ENCODE results near the gene ANKRD12.

DNA sequence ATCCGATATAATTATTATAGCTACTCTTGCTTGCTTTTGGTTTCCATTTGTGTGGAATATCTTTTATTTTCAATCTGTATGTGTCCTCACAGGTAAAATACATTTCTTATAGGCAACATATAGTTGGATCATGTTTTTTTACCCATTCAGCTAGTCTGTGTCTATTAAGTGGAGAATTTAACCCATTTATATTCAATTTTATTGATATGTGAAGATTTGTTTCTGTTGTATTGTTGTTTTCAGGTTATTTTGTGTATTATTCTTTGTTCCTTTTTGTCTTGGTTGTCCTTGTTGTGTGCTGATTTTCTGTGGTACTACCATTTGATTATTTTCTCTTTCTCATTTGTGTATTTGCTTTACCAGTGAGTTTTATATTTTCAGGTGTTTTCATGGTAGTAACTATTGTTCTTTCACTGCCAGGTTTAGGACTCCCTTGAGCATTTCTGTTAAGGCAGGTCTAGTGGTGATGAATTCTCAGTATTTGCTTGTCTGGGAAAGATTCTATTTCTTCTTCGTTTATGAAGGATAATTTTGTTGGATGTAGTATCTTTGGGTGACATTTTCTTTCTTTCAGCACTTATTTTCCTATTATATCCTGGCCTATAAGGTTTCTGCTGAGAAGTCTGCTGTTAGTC is 95.4 kb downstream of the ANKRD12 start:
- TF ChIP-seq, protein P1, sequence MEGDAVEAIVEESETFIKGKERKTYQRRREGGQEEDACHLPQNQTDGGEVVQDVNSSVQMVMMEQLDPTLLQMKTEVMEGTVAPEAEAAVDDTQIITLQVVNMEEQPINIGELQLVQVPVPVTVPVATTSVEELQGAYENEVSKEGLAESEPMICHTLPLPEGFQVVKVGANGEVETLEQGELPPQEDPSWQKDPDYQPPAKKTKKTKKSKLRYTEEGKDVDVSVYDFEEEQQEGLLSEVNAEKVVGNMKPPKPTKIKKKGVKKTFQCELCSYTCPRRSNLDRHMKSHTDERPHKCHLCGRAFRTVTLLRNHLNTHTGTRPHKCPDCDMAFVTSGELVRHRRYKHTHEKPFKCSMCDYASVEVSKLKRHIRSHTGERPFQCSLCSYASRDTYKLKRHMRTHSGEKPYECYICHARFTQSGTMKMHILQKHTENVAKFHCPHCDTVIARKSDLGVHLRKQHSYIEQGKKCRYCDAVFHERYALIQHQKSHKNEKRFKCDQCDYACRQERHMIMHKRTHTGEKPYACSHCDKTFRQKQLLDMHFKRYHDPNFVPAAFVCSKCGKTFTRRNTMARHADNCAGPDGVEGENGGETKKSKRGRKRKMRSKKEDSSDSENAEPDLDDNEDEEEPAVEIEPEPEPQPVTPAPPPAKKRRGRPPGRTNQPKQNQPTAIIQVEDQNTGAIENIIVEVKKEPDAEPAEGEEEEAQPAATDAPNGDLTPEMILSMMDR (IDR thresholded peaks at IDR 0.05) = no peak
- no peak for TF ChIP-seq POLR2AphosphoS5 (IDR thresholded peaks at IDR 0.05)
- TF ChIP-seq POLR2A (IDR thresholded peaks at IDR 0.05) = no peak

All from sigmoid colon (tissue), 4 donors.